ENCODE data around the gene OLFML2A.

OLFML2A gene

GRCh38 chr9:124779368-124780059 is 2.6 kb downstream of the OLFML2A start:
- DNase-seq, result no peak

- no peak for DNase-seq
Observed at GRCh38 chr9:124780060-124780756, 3.3 kb downstream of the OLFML2A start.

- no peak for DNase-seq
Observed at GRCh38 chr9:124780757-124781151, 3.8 kb downstream of the OLFML2A start.

- DNase-seq, result no peak
Observed at GRCh38 chr9:124781967-124782660, 5.2 kb downstream of the OLFML2A start.

- DNase-seq, result no peak
Observed at GRCh38 chr9:124782661-124783574, 6.0 kb downstream of the OLFML2A start.

DNA sequence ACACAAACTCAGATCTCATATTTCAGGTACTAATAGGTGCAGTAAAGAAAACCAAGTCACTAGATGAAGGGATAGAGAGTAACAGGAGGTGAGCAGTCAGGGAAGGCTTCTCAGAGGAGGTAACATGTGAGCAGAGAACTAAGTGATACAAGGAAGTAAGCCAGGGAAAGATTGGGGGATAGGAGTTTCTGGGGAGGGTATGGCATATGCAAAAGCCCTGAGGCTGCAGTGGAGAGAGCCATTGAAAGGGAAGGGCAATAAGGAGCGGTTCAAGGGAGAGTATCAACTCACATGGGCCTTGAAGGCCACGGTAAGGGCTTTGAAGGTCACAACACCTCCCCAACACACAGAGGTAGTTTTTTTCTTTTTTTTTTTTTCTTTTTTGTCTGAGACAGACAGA is 6.9 kb downstream of the OLFML2A start:
- DNase-seq, result no peak

DNA sequence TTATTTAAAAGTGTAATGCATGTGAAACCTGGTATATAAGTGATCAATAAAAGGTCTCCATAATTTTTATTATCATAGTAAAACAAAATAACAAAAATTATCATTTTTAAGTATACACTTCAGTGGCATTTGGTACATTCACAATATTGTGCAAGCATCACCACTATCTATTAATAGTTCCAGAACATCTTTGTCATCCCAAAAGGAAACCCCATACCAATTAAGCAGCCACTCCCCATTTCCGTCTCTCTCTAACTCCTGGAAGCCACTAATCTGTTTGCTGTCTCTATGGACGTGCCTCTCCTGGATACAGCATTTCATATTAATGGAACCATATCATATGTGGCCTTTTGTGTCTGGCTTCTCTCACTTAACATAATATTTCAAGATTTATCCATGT is 7.6 kb downstream of the OLFML2A start:
- DNase-seq, result no peak

DNA sequence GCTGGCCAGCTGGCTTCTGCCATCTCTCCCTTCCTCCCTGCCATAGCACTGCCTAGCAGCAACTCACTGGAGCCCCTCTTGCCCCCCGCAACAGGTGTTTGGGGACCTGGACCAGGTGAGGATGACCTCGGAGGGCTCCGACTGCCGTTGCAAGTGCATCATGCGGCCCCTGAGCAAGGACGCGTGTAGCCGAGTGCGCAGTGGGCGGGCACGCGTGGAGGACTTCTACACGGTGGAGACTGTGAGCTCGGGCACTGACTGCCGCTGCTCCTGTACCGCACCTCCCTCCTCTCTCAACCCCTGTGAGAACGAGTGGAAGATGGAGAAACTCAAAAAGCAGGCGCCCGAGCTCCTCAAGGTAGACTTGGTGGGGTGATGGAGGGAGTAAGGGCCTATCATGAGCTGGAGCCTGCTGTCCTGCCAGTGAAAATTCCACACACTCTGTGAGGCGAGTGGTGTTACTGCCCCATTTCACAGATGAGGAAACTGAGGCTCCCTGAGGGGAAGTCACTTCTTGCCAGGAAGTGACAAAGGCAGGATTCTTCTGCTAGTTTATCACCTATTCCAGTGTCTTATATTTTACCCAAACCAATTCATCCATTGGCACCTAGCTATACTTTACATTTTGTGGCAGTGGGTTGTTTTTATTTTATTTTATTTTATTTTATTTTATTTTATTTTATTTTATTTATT is 10.1 kb downstream of the OLFML2A start:
- DNase-seq, result no peak

GRCh38 chr9:124788542-124789217 is 11.7 kb downstream of the OLFML2A start:
- DNase-seq, result no peak

DNA sequence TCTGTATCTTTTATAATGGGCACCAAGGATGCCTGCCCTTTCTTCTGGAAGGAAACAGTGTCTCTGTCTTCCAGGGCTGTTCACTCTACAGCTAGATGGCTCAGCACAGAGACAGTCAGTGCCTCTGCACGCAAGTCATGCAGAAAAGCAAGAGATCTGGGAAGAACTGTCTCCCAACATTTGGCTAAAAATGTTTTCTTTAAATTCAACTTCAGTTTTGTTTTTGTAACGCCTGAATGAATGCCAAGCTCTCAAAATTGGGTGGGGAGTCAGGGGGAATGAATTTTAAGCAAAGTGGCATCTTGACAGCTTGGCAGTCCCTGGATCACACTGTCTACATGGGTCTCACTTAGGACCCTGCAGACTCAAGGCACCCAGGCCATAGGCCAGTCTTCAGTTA is 12.6 kb downstream of the OLFML2A start:
- no peak for DNase-seq

DNA sequence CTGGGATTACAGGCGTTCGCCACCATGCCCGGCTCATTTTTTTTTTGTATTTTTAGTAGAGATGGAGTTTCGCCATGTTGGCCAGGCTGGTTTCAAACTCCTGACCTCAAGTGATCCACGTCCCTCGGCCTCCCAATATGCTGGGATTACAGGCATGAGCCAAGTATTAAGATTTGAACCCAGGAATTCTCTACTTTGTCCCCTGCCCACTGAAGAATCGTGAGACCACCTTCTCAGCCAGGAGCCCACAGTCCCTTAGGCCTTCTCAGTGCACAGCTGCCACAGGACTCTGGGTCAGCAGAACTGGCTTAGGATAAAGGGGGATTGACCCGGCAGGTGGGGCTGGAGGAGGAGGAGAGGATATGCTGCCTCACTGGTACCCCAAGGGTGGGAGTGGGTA is 13.4 kb downstream of the OLFML2A start:
- no peak for DNase-seq

GRCh38 chr9:124790801-124791505 is 14.0 kb downstream of the OLFML2A start:
- no peak for DNase-seq

- DNase-seq, result no peak
Observed at GRCh38 chr9:124792257-124793014, 15.5 kb downstream of the OLFML2A start.

- DNase-seq, result no peak
Observed at GRCh38 chr9:124793015-124793541, 16.1 kb downstream of the OLFML2A start.

DNA sequence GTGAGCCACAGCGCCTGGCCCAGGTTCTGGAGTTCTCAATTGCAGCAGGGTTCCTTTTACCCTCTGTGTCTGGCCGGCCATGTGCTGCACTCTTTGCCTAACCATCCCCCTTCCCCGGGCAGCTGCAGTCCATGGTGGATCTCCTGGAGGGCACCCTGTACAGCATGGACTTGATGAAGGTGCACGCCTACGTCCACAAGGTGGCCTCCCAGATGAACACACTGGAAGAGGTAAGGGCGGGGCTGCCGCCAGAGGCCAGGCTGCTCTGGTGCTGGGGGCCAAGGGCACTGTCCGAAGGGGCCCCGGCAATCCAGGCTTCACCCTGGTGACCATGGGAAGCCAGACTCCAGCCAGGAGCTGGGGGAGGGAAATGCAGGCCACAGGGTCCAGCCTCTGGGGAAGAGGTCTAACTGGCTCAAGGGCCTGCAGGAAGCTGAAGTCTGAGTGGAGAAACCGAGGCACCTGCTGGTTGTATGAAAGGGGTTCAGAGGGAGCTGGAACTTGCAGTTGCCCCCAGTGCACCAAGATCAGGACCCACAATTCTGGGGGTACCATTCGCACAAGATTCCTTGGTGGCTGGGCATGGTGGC is 18.1 kb downstream of the OLFML2A start:
- DNase-seq, result no peak

GRCh38 chr9:124795881-124796431 is 19.0 kb downstream of the OLFML2A start:
- DNase-seq, result no peak

GRCh38 chr9:124797343-124798103 is 20.6 kb downstream of the OLFML2A start:
- DNase-seq, result no peak

- no peak for DNase-seq
Observed at GRCh38 chr9:124799274-124800006, 22.5 kb downstream of the OLFML2A start.
